IMR-90 (cell line): ENCODE results near the gene KIF20A.

Experiments
- CTCF ChIP-seq: conservative IDR thresholded peaks from 2 replicates; pipeline ENCODE4 v1.5.1; 2012; ENCODE audit warnings: mild to moderate bottlenecking, low read depth, low read length, improper control_type of control experiment
- MAFK ChIP-seq: IDR thresholded peaks from 2 replicates; pipeline ENCODE4 v1.6.1; 2012; ENCODE audit warnings: low read depth, low read length, improper control_type of control experiment
- RAD21 ChIP-seq: IDR thresholded peaks from 2 replicates; pipeline ENCODE4 v1.6.1; 2012; ENCODE audit warnings: low read length, improper control_type of control experiment
- RFX5 ChIP-seq: IDR thresholded peaks from 2 replicates; pipeline ENCODE4 v1.8.0; 2012; ENCODE audit warnings: low read depth, mild to moderate bottlenecking, low read length, moderate library complexity
- USF2 ChIP-seq: fragments of 150-350 bp; IDR thresholded peaks from 2 replicates; pipeline ENCODE4 v1.6.1; 2017; ENCODE audit warnings: mild to moderate bottlenecking, antibody characterized with exemption, low read length, low read depth

GRCh38 chr5:138213161-138214029, 34.5 kb downstream of the KIF20A start, which contains the start of gene CDC23:
- no peak for TF ChIP-seq USF2
- TF ChIP-seq RFX5: no peak
- TF ChIP-seq CTCF: no peak
- TF ChIP-seq RAD21: no peak
- no peak for TF ChIP-seq MAFK
